Prostate gland (tissue), 2 donors: ENCODE data around the gene NEBL.

ENCODE experiments used
- POLR2A ChIP-seq: fragments of 450-650 bp; IDR thresholded peaks from one replicate; pipeline ENCODE4 v1.6.1; 2016; ENCODE audit warnings: antibody characterized with exemption, mild to moderate bottlenecking
- TF ChIP-seq, protein P1 (sequence below), 4 experiments: fragments of 200-600 bp in 2 of 4; fragments of 450-650 bp in 2 of 4; sonication (generic) in 2 of 4; IDR thresholded peaks; 1 replicate in 3 of 4; 2 replicates in 1 of 4; pipeline ENCODE4 v1.5.1; 2016 to 2019; ENCODE audit warnings: antibody characterized with exemption in 4 of 4, mild to moderate bottlenecking in 2 of 4, moderate library complexity in 2 of 4

DNA sequence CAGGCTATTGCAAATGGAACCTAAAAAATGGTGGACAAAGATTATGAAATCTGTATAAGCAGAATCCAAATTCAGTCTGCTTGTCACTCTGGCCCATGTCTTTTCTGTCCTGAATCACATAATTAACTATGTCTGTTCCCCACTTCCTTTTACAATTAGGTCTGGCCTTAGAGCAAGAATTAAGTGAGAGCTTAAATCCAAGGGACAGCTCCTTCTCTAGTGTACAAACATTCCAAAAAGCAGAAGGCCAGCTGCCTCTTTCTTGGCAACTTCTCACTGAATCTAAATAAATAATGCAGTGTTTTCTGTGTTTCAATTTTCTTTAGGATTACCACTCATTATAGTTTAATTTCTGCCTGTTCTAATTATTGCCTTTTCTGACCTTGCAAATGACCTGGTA lies 39.3 kb upstream of the NEBL start:
- TF ChIP-seq, protein P1, sequence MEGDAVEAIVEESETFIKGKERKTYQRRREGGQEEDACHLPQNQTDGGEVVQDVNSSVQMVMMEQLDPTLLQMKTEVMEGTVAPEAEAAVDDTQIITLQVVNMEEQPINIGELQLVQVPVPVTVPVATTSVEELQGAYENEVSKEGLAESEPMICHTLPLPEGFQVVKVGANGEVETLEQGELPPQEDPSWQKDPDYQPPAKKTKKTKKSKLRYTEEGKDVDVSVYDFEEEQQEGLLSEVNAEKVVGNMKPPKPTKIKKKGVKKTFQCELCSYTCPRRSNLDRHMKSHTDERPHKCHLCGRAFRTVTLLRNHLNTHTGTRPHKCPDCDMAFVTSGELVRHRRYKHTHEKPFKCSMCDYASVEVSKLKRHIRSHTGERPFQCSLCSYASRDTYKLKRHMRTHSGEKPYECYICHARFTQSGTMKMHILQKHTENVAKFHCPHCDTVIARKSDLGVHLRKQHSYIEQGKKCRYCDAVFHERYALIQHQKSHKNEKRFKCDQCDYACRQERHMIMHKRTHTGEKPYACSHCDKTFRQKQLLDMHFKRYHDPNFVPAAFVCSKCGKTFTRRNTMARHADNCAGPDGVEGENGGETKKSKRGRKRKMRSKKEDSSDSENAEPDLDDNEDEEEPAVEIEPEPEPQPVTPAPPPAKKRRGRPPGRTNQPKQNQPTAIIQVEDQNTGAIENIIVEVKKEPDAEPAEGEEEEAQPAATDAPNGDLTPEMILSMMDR (IDR thresholded peaks at IDR 0.05) = no peak
- TF ChIP-seq POLR2A = no peak
